Fibroblast of skin of right biceps (primary cell): ENCODE data around the gene ERICH3.
"Not testable (repeated sequence)": the region's sequence is repeated elsewhere in the genome, so short reads cannot be mapped to it uniquely, and the experiment has no call there.

Experiments used
- DNase-seq: peaks from one replicate; pipeline ENCODE4 v3.0.0-alpha.2; 2013

The ERICH3 gene

GRCh38 chr1:74674278-74675048 lies 871 bp upstream of the ERICH3 start:
- DNase-seq: no peak

DNA sequence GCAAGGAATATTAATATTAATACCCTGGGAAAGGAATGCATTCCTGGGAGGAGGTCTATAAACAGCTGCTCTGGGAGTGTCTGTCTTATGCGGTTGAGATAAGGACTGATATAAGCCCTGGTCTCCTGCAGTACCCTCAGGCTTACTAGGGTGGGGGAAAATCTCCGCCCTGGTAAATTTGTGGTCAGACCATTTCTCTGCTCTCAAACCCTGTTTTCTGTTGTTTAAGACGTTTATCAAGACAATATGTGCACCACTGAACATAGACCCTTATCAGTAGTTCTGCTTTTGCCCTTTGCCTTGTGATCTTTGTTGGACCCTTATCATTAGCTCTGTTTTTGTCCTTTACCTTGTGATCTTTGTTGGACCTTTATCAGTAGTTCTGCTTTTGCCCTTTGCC lies 2.7 kb downstream of the ERICH3 start:
- DNase-seq: not testable (repeated sequence)

- DNase-seq: no peak
Measured at GRCh38 chr1:74654708-74655107, 18.9 kb downstream of the ERICH3 start.

GRCh38 chr1:74652711-74653139 lies 20.9 kb downstream of the ERICH3 start:
- peak; percentile 84 for DNase-seq

DNA sequence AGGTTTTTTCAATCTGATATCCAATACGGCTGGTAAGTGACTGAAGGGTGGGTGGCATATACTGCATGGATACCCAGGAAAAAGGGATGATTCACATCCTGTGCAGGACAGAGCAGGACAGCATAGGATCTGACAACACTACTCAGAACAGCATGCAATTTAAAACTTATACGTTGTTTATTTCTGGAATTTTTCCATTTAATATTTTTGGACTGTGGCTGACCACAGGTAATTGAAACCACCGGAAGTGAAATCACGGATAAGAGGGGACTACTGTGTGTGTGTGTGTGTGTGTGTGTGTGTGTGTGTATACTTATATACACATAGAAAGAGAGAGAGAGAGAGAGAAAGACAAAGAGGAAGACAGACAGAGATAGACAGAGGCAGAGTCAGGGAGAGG lies 23.0 kb downstream of the ERICH3 start:
- peak; percentile 60 for DNase-seq

GRCh38 chr1:74641876-74642275 lies 31.7 kb downstream of the ERICH3 start:
- peak; percentile 15 for DNase-seq

GRCh38 chr1:74641161-74641560 lies 32.4 kb downstream of the ERICH3 start:
- DNase-seq: no peak

GRCh38 chr1:74637296-74637695 lies 36.3 kb downstream of the ERICH3 start:
- no peak for DNase-seq

DNA sequence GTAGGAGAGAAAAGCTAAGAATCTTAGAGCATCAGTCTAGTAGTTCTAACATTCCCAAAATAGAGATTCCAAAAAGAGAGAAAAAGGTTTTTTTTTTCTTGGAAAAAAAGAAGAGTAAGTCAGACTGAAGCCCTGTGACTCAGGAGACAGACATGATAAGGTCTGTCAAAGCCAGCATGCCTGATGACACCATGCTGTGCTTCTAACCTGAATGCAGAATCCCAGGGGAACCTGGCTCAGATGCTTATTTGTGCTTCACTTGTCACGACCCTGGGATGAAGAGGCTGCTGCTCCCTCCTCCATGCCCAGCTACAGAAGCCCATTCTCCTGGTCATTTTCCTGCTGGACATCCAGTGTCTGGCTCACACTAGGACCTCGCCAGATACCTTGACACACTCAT lies 44.3 kb downstream of the ERICH3 start:
- DNase-seq: peak; percentile 29

DNA sequence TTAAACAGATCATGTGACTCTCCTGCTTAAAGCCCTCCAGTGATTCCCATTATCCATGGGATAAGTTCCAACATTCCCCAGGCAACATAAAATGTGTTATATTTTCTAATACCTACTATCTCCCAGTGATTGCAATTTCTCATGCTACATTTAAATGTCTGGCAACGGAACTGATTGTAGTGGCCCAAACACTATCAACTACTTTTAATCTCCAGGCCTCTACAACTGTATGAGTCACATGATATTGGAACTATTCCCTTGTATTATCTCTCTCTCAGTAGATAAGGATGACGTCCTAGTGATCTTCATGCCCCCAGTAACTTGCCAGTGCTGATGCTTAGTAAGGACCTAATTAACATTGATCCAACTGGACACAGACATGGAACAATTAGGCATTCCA lies 49.9 kb downstream of the ERICH3 start:
- no peak for DNase-seq

- DNase-seq: no peak
Measured at GRCh38 chr1:74620242-74620641, 53.4 kb downstream of the ERICH3 start.

- no peak for DNase-seq
Measured at GRCh38 chr1:74618974-74619373, 54.6 kb downstream of the ERICH3 start.

DNA sequence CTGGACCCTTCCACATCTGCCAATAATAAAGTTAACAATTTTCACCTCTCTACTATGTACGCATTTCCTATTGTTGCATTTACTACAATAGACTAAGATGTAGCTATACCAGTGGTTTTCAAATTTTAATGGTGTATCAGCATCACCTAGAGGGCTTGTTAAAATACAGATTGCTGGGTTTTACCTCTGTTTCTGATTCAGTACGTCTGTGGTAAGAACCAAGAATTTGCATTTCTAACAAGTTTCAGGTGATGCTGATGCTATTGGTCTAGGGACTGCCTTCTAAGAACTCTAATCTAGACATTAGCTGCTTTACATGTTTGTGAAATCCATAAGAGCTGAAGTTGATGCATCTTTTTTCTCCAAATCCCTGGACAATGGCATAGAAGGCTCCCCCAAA lies 59.7 kb downstream of the ERICH3 start:
- no peak for DNase-seq

GRCh38 chr1:74611887-74612286 lies 61.7 kb downstream of the ERICH3 start:
- DNase-seq: no peak

GRCh38 chr1:74610961-74611360 lies 62.6 kb downstream of the ERICH3 start:
- no peak for DNase-seq

DNA sequence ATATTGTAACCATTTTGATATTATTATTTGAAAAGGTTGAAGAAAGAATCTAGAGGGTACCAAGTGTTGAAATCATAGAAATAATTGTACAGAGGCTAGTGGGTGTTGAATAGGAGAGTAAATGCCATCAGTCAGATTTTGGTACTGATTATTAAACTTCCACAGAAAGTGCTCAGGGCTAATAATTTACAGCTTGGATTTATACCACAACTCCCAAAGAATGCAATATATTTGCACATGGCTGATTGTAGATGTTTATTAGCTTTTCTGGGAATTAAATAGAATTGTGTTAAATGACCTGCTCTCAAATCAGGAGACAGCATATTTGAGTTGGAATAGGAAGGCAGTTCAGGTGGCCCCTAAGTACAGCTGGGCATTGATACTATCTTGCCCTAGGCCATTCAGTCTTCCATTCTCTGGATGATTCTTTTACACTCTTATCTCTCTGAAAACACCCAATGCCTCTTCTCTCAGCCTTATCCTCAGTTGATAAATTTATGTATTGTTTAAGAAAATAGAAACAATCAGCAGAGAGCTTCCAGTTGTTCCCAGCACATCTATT lies 63.7 kb downstream of the ERICH3 start:
- no peak for DNase-seq

GRCh38 chr1:74596717-74597116 lies 76.9 kb downstream of the ERICH3 start:
- no peak for DNase-seq

DNA sequence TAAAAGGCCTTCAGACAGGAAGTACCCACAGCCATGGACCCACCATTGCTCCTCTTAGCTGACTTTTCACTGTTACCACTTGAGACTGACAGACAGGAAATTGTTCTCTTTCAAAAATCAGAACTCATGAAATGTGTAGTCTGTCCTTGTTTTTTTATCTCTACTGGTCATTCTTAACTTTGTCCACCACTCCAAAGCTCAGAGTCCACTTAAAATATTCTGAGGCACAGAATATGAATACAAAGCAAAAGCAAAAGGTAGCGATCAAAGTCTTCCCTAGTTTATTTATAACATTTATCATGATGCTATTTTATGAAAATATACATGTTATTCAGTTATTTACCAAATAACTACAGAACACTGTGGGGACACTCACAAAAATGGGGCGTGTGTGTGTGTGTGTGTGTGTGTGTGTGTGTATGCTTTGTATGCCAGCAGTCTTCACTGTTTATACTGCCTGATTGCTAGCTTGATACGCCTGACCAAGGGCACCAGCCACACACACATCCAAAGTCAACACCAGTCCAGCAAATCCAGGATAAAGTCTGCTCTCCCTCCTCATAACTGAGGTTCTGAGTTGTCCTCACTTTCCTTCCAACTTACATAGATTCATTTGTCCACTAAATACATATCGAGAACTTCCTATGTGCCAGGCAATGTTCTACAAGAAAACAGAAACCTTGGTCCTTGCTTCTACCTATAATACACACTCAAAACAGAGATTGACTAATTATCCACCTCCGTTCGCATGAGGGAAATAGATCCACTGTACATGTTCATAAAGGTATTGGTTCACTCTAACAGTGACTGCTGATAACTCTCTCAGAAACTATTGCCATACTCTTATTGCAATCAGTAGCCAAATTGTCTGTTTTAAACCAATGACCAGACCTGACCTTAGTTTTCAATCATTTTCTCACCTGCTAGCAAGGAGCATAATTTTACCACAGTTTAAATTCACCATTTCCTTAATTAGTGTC lies 79.4 kb downstream of the ERICH3 start:
- DNase-seq: no peak

- no peak for DNase-seq
Measured at GRCh38 chr1:74592580-74593355, 80.8 kb downstream of the ERICH3 start.

DNA sequence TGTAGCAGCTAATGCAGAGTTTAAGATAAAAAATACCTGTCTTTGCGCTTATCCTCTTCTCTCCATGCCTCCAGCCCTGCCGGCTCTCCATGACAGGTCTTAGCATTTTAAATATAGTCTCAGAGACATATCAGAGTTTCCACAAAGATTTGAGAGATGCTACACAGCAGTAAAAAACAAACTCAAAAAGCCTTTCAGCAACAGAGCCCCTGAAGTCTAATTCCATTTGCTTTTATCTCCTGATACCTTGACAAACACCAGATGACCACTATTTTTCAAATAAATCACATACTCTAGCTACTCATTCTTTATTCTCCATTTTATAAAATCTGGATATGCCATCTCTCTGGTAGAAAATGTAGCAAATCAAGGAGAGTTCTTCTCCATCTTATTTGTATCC lies 81.6 kb downstream of the ERICH3 start:
- no peak for DNase-seq

GRCh38 chr1:74590288-74590687 lies 83.3 kb downstream of the ERICH3 start:
- no peak for DNase-seq

GRCh38 chr1:74587888-74588287 lies 85.7 kb downstream of the ERICH3 start:
- no peak for DNase-seq
